WTC11 (cell line): ENCODE results near the gene PA2G4. TPM values are rescaled to one million over a fixed set of nuclear protein-coding genes. Genes with fewer than 3 reads are reported as not detected.

Experiments
- ATAC-seq: fragments of 200-7000 bp; cut with Tn5 transposase; 2 replicates; pipeline ENCODE4 v1.10.0; 2021; ENCODE audit warnings: mild to moderate bottlenecking, moderate library complexity
- CTCF ChIA-PET: fragments of 300-600 bp; sonication (Branson Sonifier 250); formaldehyde crosslinking; loops from one replicate; lab custom pipeline; 2021; ENCODE audit warnings: antibody characterized with exemption; lab: Charles Lee
- POLR2A ChIA-PET: fragments of 350-600 bp; sonication (Branson Sonifier 250); formaldehyde crosslinking; loops from one replicate; lab custom pipeline; 2021; ENCODE audit warnings: antibody characterized with exemption; lab: Charles Lee
- DNase-seq: peaks from one replicate; pipeline ENCODE4 v3.0.0; 2021; ENCODE audit warnings: low spot score
- H3K27ac Mint-ChIP-seq: 2 replicates; pipeline ENCODE4 v1.8.0; 2021; ENCODE audit warnings: mixed read lengths
- H3K27me3 Mint-ChIP-seq: 2 replicates; pipeline ENCODE4 v1.8.0; 2021; ENCODE audit warnings: low read depth, mild to moderate bottlenecking, moderate library complexity, mixed read lengths
- H3K36me3 Mint-ChIP-seq: 2 replicates; pipeline ENCODE4 v1.8.0; 2021; ENCODE audit warnings: mixed read lengths
- H3K4me1 Mint-ChIP-seq: 2 replicates; pipeline ENCODE4 v1.8.0; 2022; ENCODE audit warnings: mixed read lengths
- H3K4me3 Mint-ChIP-seq: 2 replicates; pipeline ENCODE4 v1.8.0; 2021; ENCODE audit warnings: mild to moderate bottlenecking, moderate library complexity, mixed read lengths
- H3K9me3 Mint-ChIP-seq: 2 replicates; pipeline ENCODE4 v1.8.0; 2021; ENCODE audit warnings: mixed read lengths
- AR ChIP-seq: fragments of 250-450 bp; sonication (Bioruptor Pico); IDR thresholded peaks from 2 replicates; pipeline ENCODE4 v1.9.0; 2021; ENCODE audit warnings: mild to moderate bottlenecking
- ATF6 ChIP-seq: sonication (generic); formaldehyde crosslinking; IDR thresholded peaks from 2 replicates; pipeline ENCODE4 v1.8.1; 2023; ENCODE audit warnings: mild to moderate bottlenecking, missing genetic modification reagents
- CREM ChIP-seq: sonication (generic); formaldehyde crosslinking; IDR thresholded peaks from 2 replicates; pipeline ENCODE4 v1.8.1; 2022; ENCODE audit warnings: mild to moderate bottlenecking, missing genetic modification reagents, moderate library complexity
- ELF4 ChIP-seq: sonication (generic); formaldehyde crosslinking; IDR thresholded peaks from 2 replicates; pipeline ENCODE4 v1.8.1; 2022; ENCODE audit warnings: low read depth, mild to moderate bottlenecking, moderate library complexity, missing genetic modification reagents
- JUN ChIP-seq: sonication (generic); formaldehyde crosslinking; IDR thresholded peaks from 2 replicates; pipeline ENCODE4 v1.8.0; 2023; ENCODE audit warnings: mild to moderate bottlenecking, missing genetic modification reagents
- MAX ChIP-seq: sonication (generic); formaldehyde crosslinking; IDR thresholded peaks from 2 replicates; pipeline ENCODE4 v1.8.0; 2022; ENCODE audit warnings: mild to moderate bottlenecking, missing genetic modification reagents
- NFATC4 ChIP-seq: fragments of 250-450 bp; sonication (Bioruptor Pico); IDR thresholded peaks from 2 replicates; pipeline ENCODE4 v1.9.0; 2021; ENCODE audit warnings: mild to moderate bottlenecking
- NFYB ChIP-seq: sonication (generic); formaldehyde crosslinking; conservative IDR thresholded peaks from 2 replicates; pipeline ENCODE4 v1.8.0; 2022; ENCODE audit warnings: low read depth, missing genetic modification reagents
- NR2C2 ChIP-seq: sonication (generic); formaldehyde crosslinking; IDR thresholded peaks from 2 replicates; pipeline ENCODE4 v1.8.0; 2022; ENCODE audit warnings: mild to moderate bottlenecking, missing genetic modification reagents
- NR3C1 ChIP-seq: sonication (generic); formaldehyde crosslinking; conservative IDR thresholded peaks from 2 replicates; pipeline ENCODE4 v1.8.1; 2023; ENCODE audit warnings: low read depth, mild to moderate bottlenecking, missing genetic modification reagents
- PRDM15 ChIP-seq: sonication (generic); formaldehyde crosslinking; IDR thresholded peaks from 2 replicates; pipeline ENCODE4 v1.8.0; 2022; ENCODE audit warnings: missing genetic modification reagents
- RELA ChIP-seq: sonication (generic); formaldehyde crosslinking; IDR thresholded peaks from 2 replicates; pipeline ENCODE4 v1.8.1; 2022; ENCODE audit warnings: missing genetic modification reagents, mild to moderate bottlenecking, borderline replicate concordance
- TEAD1 ChIP-seq: sonication (generic); formaldehyde crosslinking; IDR thresholded peaks from 2 replicates; pipeline ENCODE4 v1.8.0; 2022; ENCODE audit warnings: mild to moderate bottlenecking, missing genetic modification reagents
- ZBTB21 ChIP-seq: sonication (generic); formaldehyde crosslinking; IDR thresholded peaks from 2 replicates; pipeline ENCODE4 v1.8.1; 2023; ENCODE audit warnings: mild to moderate bottlenecking, missing genetic modification reagents, borderline replicate concordance
- ZMAT4 ChIP-seq: fragments of 250-450 bp; sonication (Bioruptor Pico); IDR thresholded peaks from 2 replicates; pipeline ENCODE4 v1.9.0; 2021; ENCODE audit warnings: mild to moderate bottlenecking
- ZNF121 ChIP-seq: sonication (generic); formaldehyde crosslinking; IDR thresholded peaks from 2 replicates; pipeline ENCODE4 v1.8.0; 2023; ENCODE audit warnings: missing genetic modification reagents
- ZNF138 ChIP-seq: sonication (generic); formaldehyde crosslinking; conservative IDR thresholded peaks from 2 replicates; pipeline ENCODE4 v1.8.1; 2022; ENCODE audit warnings: mild to moderate bottlenecking, moderate library complexity, missing genetic modification reagents
- ZNF281 ChIP-seq: sonication (generic); formaldehyde crosslinking; IDR thresholded peaks from 2 replicates; pipeline ENCODE4 v1.8.0; 2023; ENCODE audit warnings: mild to moderate bottlenecking, missing genetic modification reagents
- total RNA-seq: library from RNA; stranded (reverse); gene quantifications from 3 replicates; pipeline ENCODE4 v1.2.3, GENCODE V29; 2021

PA2G4 gene
- total RNA-seq, 1 experiment from 2014 or later, result 249 TPM

GRCh38 chr12:56107242-56107641, 2.9 kb downstream of the PA2G4 start:
- no peak overlapping the region for H3K4me3 Mint-ChIP-seq
- H3K27ac Mint-ChIP-seq, result peak overlapping the region; percentile 66; the same call in 1 of the 2 replicates
- TF ChIP-seq ZBTB21 (CRISPR knock-in tag), result no peak
- no peak for TF ChIP-seq ZNF281 (CRISPR knock-in tag)
- TF ChIP-seq CREM (CRISPR knock-in tag), result no peak
- no peak for TF ChIP-seq NFATC4 (CRISPR knock-in tag)
- no peak for TF ChIP-seq RELA (CRISPR knock-in tag)
- TF ChIP-seq NR2C2, result no peak
- no peak for TF ChIP-seq ZNF121 (CRISPR knock-in tag)
- TF ChIP-seq, all 79 proteins: peak for 0
- peaks cover 24% of the 10 kb centered on the region for H3K4me1 Mint-ChIP-seq
- POLR2A ChIA-PET, result no interaction called here
- CTCF ChIA-PET, result interaction anchor here (1.0 to 1.8 kb wide), 3 partner anchors 11 to 28 kb away, joined by 3 to 4 read pairs (median 4); partner anchors contain the start of genes ERBB3 and ZC3H10
- peaks cover 63% of the 10 kb centered on the region for H3K36me3 Mint-ChIP-seq
- no peaks in the 10 kb centered on the region for H3K27me3 Mint-ChIP-seq
- H3K9me3 Mint-ChIP-seq, result no peaks in the 10 kb centered on the region
- DNase-seq (no peak), ATAC-seq (no peak)

GRCh38 chr12:56110571-56110970, 6.2 kb downstream of the PA2G4 start:
- DNase-seq, result no peak
- Mint-ChIP-seq H3K9me3 (no peaks in the 10 kb centered on the region), H3K4me1 (peaks cover 14% of the 10 kb centered on the region), H3K27me3 (no peaks in the 10 kb centered on the region), H3K4me3 (no peak overlapping the region), H3K27ac (no peak overlapping the region; the same call in 1 of the 2 replicates), H3K36me3 (peaks cover 74% of the 10 kb centered on the region)
- CTCF ChIA-PET, result no interaction called here
- ATAC-seq, result no peak
- POLR2A ChIA-PET, result no interaction called here
- TF ChIP-seq PRDM15 (CRISPR knock-in tag) (no peak), TEAD1 (CRISPR knock-in tag) (no peak), ATF6 (CRISPR knock-in tag) (no peak), NR3C1 (no peak), NFYB (CRISPR knock-in tag) (no peak), MAX (CRISPR knock-in tag) (no peak), ELF4 (CRISPR knock-in tag) (no peak), ZNF281 (CRISPR knock-in tag) (no peak), ZBTB21 (CRISPR knock-in tag) (no peak), ZNF138 (no peak), AR (CRISPR knock-in tag) (no peak), JUN (CRISPR knock-in tag) (no peak), ZMAT4 (no peak), ZNF121 (CRISPR knock-in tag) (no peak)
